ENCODE measurements around the gene NAV3.

DNA sequence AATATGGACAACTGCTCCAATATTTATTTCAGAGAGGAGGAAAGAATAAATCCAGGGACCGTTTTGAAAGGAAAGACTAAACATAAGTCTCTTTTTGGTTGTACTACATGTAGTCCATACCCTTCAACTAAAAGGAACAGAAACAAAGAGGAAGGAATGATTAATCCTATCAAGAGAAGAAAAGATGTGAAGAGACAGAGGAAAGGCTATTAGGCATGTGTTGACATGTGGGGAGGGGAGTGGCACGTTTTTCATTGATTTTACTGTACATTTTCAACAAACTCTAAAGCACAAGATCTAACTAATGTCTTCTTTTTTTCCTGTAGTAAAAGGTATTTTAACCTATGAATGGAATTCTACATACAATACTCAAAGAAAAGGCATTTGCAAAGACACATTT lies 85.6 kb downstream of the NAV3 start:
- no peak for TF ChIP-seq CTCF (IDR thresholded peaks at IDR 0.05; ENCODE audit: low read depth, low read length, missing input control)
- TF ChIP-seq YY1 (IDR thresholded peaks at IDR 0.05) = no peak
- TF ChIP-seq ATF3 (IDR thresholded peaks at IDR 0.05) = no peak
- no peak for TF ChIP-seq EGR1 (IDR thresholded peaks at IDR 0.05; ENCODE audit: low read depth in 2 of 2)
- no peak for TF ChIP-seq SP1 (IDR thresholded peaks at IDR 0.05)
- TF ChIP-seq TAF1 (conservative IDR thresholded peaks at IDR 0.05) = no peak
- no peak for TF ChIP-seq MAX (IDR thresholded peaks at IDR 0.05)
- TF ChIP-seq REST (IDR thresholded peaks at IDR 0.05) = no peak
